T-helper 1 cell treated with Interleukin-12 subunit alpha and Interleukin-12 subunit beta and Interleukin-4 antibody, amounts not matched to agents 30 μg/mL and 1 μg/mL, for 36 hours (primary cell): ENCODE measurements around the gene SLC16A12.
A peak's percentile ranks its signal among the peaks of the same experiment; 100 is the strongest.
"Not testable (repeated sequence)": the region's sequence is repeated elsewhere in the genome, so short reads cannot be mapped to it uniquely, and the experiment has no call there.

Experiments
- H3K27ac Mint-ChIP-seq: one replicate; pipeline ENCODE4 v1.8.0; 2021; ENCODE audit warnings: mild to moderate bottlenecking, mixed read lengths
- H3K27me3 Mint-ChIP-seq: one replicate; pipeline ENCODE4 v1.8.0; 2021; ENCODE audit warnings: low read depth, mixed read lengths
- H3K36me3 Mint-ChIP-seq: one replicate; pipeline ENCODE4 v1.8.0; 2021; ENCODE audit warnings: low read depth, mixed read lengths
- H3K4me1 Mint-ChIP-seq: one replicate; pipeline ENCODE4 v1.8.0; 2021; ENCODE audit warnings: low read depth, mixed read lengths
- H3K4me3 Mint-ChIP-seq: one replicate; pipeline ENCODE4 v1.8.0; 2021; ENCODE audit warnings: mild to moderate bottlenecking, moderate library complexity, mixed read lengths
- H3K9me3 Mint-ChIP-seq: one replicate; pipeline ENCODE4 v1.8.0; 2021; ENCODE audit warnings: mixed read lengths

Gene SLC16A12

GRCh38 chr10:89414879-89415821, 120.2 kb downstream of the SLC16A12 start:
- Mint-ChIP-seq H3K27me3 (peaks cover 3% of the 10 kb centered on the region), H3K36me3 (peaks cover 44% of the 10 kb centered on the region), H3K4me3 (peak overlapping the region; percentile 92), H3K9me3 (peaks cover 5% of the 10 kb centered on the region), H3K27ac (peak overlapping the region; percentile 92), H3K4me1 (peaks cover 42% of the 10 kb centered on the region)

DNA sequence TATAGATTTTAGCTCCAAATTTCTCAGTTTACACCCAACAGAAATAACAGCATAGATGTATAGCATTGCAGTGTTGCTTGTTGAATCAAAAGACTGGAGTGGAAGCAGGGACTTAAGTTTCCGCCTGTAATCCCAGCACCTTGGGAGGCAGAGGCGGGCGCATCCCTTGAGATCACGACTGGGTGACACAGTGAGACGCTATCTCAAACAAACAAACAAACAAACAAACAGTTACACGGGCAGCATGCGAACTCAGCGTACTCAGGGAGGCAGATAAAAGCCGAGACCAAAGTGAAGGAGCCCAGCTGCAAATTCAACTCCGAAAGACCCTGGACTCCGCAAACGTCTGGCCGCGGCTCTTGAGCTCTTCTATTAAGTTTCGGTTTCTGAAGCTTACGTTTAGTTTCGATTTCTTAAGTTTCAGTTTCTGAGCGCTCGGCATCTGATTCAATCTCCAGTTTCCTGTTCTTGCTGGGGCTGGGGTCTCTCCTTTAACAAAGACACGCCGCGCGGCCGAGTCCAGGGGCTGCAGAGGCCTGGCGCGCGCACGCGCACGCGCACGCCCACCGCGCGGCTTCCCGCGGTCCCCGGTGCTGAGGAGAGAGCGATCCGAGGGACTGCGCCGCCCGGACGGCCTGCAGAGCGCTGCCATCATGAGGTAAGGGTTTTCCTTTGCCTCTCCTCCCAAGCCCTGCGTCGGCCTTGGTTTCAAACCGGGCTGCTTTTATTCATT, 121.1 kb downstream of the SLC16A12 start, which contains the start of gene IFIT5:
TSS of gene IFIT5 (plus strand) at position 423 of the 733 bp plus-strand sequence. CDS start at position 654, 231 bp downstream.
- peaks cover 39% of the 10 kb centered on the region for H3K36me3 Mint-ChIP-seq
- H3K4me1 Mint-ChIP-seq: peaks cover 38% of the 10 kb centered on the region
- peak within 1 kb of the TSS; percentile 92 for H3K4me3 Mint-ChIP-seq
- peaks cover 5% of the 10 kb centered on the region for H3K9me3 Mint-ChIP-seq
- H3K27ac Mint-ChIP-seq: peak within 1 kb of the TSS; percentile 95
- peaks cover 3% of the 10 kb centered on the region for H3K27me3 Mint-ChIP-seq

DNA sequence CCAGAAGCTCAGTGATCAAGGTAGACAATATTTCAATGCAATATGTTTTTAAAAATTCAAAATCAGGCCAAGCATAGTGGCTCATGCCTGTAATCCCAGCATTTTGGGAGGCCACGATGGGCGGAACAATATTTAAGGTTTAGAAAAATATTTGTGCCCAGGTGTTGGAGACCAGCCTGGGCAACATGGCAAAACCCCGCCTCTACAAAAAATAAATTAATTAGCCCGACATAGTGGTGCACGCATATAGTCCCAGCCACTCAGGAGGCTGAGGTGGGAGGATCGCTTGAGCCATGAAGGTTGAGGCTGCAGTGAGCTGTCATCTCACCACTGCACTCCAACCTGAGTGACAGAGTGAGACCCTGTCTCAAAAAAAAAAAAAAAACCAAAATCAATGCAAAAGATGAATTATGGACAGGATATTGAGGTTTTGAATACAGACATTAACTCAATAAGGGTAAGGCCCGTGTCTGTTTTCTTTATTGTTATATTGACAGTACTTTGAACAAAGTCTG, 121.9 kb downstream of the SLC16A12 start:
- Mint-ChIP-seq H3K4me3 (peak overlapping the region; percentile 92), H3K4me1 (peaks cover 37% of the 10 kb centered on the region)

DNA sequence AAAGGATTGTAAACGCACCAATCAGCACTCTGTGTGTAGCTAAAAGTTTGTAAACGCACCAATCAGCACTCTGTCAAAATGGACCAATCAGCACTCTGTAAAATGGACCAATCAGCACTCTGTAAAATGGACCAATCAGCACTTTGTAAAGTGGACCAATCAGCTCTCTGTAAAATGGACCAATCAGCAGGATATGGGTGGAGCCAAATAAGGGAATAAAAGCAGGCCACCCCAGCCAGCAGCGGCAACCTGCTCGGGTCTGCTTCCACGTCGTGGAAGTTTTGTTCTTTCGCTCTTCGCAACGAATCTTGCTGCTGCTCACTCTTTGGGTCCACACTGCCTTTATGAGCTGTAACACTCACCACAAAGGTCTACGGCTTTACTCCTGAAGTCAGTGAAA, 123.1 kb downstream of the SLC16A12 start:
- H3K27me3 Mint-ChIP-seq, H3K9me3 Mint-ChIP-seq: not testable (repeated sequence)
- Mint-ChIP-seq H3K4me3 (peak overlapping the region; percentile 33), H3K27ac (peak overlapping the region; percentile 31), H3K36me3 (peaks cover 38% of the 10 kb centered on the region), H3K4me1 (peaks cover 26% of the 10 kb centered on the region)

More for the DNA sequence above, 121.9 kb downstream of the SLC16A12 start:
- Mint-ChIP-seq H3K27me3 (peaks cover 3% of the 10 kb centered on the region), H3K36me3 (peaks cover 43% of the 10 kb centered on the region), H3K9me3 (peaks cover 9% of the 10 kb centered on the region), H3K27ac (peak overlapping the region; percentile 95)

- peaks cover 35% of the 10 kb centered on the region for H3K36me3 Mint-ChIP-seq
- H3K27me3 Mint-ChIP-seq, H3K9me3 Mint-ChIP-seq, H3K27ac Mint-ChIP-seq, H3K4me3 Mint-ChIP-seq: not testable (repeated sequence)
- H3K4me1 Mint-ChIP-seq: peaks cover 19% of the 10 kb centered on the region
These were observed 124.3 kb downstream of the SLC16A12 start for GRCh38 chr10:89411135-89411534.

DNA sequence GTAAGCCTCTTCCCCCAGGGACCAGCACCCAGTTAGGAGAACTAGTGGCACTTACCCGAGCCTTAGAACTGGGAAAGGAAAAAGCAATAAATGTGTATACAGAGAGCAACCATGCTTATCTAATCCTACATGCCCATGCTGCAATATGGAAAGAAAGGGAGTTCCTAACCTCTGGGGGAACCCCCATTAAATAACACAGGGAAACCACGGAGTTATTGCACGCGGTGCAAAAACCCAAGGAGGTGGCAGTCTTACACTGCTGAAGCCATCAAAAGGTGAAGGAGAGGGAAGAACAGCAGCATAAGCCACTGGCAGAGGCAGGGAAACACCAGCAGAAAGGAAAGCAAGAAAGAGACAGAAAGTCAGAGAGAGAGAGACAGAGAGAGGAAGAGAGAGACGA, 124.8 kb downstream of the SLC16A12 start:
- H3K4me3 Mint-ChIP-seq, H3K27ac Mint-ChIP-seq, H3K27me3 Mint-ChIP-seq, H3K9me3 Mint-ChIP-seq: not testable (repeated sequence)
- Mint-ChIP-seq H3K4me1 (peaks cover 15% of the 10 kb centered on the region), H3K36me3 (peaks cover 31% of the 10 kb centered on the region)

DNA sequence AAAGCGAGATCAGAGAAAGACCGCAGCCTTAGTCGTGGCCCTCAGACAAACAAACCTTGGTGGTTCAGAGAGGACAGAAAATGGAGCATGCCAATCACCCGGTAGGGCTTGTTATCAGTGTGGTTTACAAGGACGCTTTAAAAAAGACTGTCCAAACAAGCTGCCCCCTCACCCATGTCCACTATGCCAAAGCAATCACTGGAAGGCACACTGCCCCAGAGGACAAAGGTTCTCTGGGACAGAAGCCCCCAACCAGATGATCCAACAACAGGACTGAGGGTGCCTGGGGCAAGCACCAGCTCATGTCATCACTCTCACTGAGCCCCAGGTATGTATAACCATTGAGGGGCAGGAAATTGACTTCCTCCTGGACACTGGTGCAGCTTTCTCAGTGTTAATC, 126.1 kb downstream of the SLC16A12 start:
- not testable (repeated sequence) for H3K4me3 Mint-ChIP-seq, H3K27ac Mint-ChIP-seq, H3K27me3 Mint-ChIP-seq, H3K9me3 Mint-ChIP-seq
- H3K36me3 Mint-ChIP-seq: peaks cover 28% of the 10 kb centered on the region
- H3K4me1 Mint-ChIP-seq: peaks cover 15% of the 10 kb centered on the region

DNA sequence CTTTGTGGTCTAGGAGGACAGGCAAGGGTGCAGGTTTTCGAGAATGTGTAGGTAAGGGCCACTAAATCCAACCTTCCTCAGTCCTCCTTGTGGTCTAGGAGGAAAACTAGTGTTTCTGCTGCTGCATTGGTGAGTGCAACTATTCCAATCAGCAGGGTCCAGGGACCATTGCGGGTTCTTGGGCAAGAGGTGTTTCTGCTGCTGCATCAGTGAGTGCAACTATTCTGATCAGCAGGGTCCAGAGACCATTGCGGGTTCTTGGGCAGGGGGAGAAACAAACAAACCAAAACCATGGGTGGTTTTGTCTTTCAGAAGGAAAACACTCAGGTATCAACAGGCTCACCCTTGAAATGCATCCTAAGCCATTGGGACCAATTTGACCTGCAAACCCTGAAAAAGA, 127.6 kb downstream of the SLC16A12 start:
- not testable (repeated sequence) for H3K4me3 Mint-ChIP-seq
- H3K36me3 Mint-ChIP-seq: peaks cover 37% of the 10 kb centered on the region

DNA sequence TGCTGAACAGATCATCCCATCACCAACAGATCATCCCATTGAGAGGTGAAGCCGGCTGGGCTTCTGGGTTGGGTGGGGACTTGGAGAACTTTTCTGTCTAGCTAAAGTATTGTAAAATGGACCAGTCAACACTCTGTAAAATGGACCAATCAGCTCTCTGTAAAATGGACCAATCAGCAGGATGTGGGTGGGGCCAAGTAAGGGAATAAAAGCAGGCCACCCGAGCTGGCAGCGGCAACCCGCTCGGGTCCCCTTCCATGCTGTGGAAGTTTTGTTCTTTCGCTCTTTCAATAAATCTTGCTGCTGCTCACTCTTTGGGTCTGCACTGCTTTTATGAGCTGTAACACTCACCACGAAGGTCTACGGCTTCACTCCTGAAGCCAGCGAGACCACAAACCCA, 129.2 kb downstream of the SLC16A12 start:
- H3K4me1 Mint-ChIP-seq, H3K27me3 Mint-ChIP-seq, H3K4me3 Mint-ChIP-seq, H3K27ac Mint-ChIP-seq, H3K9me3 Mint-ChIP-seq: not testable (repeated sequence)
- peaks cover 36% of the 10 kb centered on the region for H3K36me3 Mint-ChIP-seq

More for the DNA sequence above, 127.6 kb downstream of the SLC16A12 start:
- H3K9me3 Mint-ChIP-seq, H3K27me3 Mint-ChIP-seq, H3K27ac Mint-ChIP-seq: not testable (repeated sequence)
- H3K4me1 Mint-ChIP-seq: peaks cover 11% of the 10 kb centered on the region

DNA sequence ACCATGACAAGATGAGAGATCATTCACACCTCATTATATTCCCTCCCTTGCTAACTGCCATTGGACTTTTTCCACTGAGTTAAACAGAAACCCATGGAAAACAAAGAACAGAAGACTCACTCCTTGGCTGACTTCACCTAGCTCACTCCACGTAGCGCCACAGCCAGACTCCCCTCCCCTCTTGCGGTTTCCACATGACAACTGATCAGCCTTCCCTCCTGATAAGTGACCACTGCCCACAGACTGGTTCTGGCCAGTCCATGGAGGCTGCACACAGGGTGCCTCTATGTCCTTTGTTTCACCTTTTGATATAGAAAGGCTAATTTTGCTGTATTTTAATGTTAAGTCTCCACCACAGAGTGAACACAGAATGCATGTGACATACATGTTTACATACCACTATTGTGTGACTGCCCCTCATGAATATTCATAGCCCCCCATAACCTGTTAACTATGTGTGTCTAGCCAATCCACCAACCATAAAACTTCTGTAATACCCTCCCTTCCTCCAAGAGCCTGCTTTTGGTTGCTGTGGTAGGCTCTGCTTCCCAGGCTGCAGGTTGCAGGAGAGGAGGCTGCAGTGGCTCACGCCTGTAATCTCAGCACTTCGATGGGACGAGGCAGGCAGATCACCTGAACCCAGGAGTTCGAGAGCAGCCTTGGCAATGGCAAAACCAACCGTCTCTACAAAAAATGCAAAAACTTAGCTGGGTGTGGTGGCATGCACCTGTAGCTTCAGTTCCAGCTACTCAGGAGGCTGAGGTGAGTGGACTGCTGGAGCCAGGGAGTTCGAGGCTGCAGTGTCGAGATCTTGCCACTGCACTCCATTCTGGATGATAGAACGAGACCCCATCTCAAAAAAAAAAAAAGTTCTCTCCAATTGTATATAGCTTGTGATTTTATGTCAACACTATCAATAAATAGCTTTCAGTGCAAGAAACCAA, 131.0 kb downstream of the SLC16A12 start:
- Mint-ChIP-seq H3K27me3 (no peaks in the 10 kb centered on the region), H3K36me3 (peaks cover 36% of the 10 kb centered on the region), H3K4me3 (no peak overlapping the region), H3K4me1 (no peaks in the 10 kb centered on the region), H3K27ac (no peak overlapping the region), H3K9me3 (peaks cover 4% of the 10 kb centered on the region)

DNA sequence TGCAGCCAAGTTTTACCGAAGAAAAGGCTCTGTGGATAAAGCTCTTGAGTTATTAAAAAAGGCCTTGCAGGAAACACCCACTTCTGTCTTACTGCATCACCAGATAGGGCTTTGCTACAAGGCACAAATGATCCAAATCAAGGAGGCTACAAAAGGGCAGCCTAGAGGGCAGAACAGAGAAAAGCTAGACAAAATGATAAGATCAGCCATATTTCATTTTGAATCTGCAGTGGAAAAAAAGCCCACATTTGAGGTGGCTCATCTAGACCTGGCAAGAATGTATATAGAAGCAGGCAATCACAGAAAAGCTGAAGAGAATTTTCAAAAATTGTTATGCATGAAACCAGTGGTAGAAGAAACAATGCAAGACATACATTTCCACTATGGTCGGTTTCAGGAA, 132.4 kb downstream of the SLC16A12 start:
- Mint-ChIP-seq H3K36me3 (peaks cover 28% of the 10 kb centered on the region), H3K27me3 (no peaks in the 10 kb centered on the region)

DNA sequence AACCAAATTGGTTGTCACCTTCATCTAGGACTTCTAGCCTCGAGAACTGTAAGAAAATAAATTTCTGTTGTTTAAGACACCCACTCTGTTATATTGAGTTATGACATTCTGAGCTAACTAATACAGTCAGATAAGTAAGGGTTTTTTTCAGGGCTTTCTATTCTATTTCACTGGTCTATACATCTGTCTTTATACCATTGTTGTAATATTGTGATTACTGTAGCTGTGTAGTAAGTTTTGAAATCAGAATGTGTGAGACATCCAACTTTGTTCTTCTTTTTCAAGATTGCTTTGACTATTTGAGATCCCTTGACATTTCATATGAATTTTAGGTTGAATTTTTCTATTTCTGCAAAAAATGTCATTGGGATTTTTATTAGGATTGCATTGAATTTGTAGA, 135.4 kb downstream of the SLC16A12 start:
- Mint-ChIP-seq H3K27me3 (no peaks in the 10 kb centered on the region), H3K4me1 (peaks cover 5% of the 10 kb centered on the region), H3K9me3 (no peaks in the 10 kb centered on the region), H3K27ac (no peak overlapping the region), H3K4me3 (no peak overlapping the region), H3K36me3 (peaks cover 32% of the 10 kb centered on the region)

More for the DNA sequence above, 132.4 kb downstream of the SLC16A12 start:
- Mint-ChIP-seq H3K4me3 (no peak overlapping the region), H3K27ac (no peak overlapping the region), H3K9me3 (no peaks in the 10 kb centered on the region), H3K4me1 (no peaks in the 10 kb centered on the region)

GRCh38 chr10:89398003-89398749, 137.2 kb downstream of the SLC16A12 start:
- Mint-ChIP-seq H3K27me3 (no peaks in the 10 kb centered on the region), H3K4me3 (no peak overlapping the region), H3K4me1 (peaks cover 10% of the 10 kb centered on the region), H3K36me3 (peaks cover 25% of the 10 kb centered on the region), H3K27ac (no peak overlapping the region), H3K9me3 (no peaks in the 10 kb centered on the region)
